GDM1 (cell line): ENCODE results near the gene USP30.
A peak's percentile ranks its signal among the peaks of the same experiment; 100 is the strongest.
"Not testable (repeated sequence)": the region's sequence is repeated elsewhere in the genome, so short reads cannot be mapped to it uniquely, and the experiment has no call there.

ENCODE experiments used
- DNase-seq: peaks from one replicate; lab custom pipeline; 2025; lab: John Stamatoyannopoulos, UW

USP30 gene, protein sequence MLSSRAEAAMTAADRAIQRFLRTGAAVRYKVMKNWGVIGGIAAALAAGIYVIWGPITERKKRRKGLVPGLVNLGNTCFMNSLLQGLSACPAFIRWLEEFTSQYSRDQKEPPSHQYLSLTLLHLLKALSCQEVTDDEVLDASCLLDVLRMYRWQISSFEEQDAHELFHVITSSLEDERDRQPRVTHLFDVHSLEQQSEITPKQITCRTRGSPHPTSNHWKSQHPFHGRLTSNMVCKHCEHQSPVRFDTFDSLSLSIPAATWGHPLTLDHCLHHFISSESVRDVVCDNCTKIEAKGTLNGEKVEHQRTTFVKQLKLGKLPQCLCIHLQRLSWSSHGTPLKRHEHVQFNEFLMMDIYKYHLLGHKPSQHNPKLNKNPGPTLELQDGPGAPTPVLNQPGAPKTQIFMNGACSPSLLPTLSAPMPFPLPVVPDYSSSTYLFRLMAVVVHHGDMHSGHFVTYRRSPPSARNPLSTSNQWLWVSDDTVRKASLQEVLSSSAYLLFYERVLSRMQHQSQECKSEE

DNA sequence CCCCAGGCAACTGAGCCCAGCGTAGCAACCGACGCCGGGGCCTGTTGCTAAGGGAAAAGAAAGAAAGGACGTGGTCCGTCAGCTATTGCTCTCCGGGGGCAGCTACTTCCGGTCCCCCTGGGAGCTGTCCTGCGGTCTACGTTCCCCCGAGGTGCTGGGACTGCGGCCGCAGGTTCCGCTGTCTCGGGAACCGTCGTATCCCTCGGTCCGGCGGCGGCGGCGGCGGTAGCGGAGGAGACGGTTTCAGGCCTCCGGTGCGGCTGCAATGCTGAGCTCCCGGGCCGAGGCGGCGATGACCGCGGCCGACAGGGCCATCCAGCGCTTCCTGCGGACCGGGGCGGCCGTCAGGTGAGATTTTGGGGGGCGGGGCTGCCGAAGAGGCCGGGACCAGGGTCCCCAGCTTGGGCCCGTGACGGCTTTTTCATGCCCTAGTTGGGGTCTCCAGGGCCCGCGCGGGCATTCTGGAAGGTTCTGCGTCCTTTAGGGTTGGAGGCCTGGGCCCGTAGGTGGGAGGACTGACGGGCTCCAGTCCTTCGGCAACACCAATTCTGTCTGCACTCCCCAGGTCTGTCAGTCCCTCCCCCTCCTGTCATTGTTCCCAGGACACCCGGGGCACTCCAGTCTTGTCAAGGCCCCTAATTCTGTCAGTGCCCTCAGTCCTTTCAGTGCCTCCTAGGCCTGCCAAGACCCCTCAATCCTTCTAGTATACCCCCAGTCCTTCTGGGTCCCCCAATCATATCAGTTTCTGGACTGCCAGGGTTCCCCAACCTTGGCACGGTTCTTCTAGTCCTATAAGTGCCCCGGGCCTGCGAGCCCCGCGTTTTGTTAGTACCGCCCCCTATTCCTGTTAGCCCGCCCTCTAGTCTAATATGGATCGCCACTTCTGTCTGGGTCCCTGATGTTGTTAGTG is at the start of gene USP30:
Gene USP30, plus strand, starts transcription at position 163 of the 910 bp plus-strand sequence. Its CDS starts 103 bp downstream, at position 266.
- DNase-seq: peak; percentile 71

DNA sequence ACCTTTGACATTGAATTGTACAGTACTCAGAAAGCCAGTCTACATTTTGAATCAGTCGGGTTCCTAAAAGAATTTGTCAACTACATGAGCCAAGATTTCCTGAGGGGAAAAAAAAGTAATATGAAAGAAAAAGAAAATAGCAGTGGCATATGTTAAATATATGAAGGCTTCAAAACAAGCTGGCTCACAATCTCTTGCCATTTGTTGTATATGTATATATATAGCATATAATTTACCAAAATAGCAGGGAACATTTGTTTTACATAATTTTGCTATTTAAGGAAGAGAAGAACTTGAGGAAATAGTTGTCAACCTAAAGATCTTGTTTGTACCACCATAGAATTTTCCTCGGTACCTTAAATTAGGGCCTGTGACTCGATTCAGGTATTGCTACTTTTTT is 48.4 kb upstream of the USP30 start:
- no peak for DNase-seq

DNA sequence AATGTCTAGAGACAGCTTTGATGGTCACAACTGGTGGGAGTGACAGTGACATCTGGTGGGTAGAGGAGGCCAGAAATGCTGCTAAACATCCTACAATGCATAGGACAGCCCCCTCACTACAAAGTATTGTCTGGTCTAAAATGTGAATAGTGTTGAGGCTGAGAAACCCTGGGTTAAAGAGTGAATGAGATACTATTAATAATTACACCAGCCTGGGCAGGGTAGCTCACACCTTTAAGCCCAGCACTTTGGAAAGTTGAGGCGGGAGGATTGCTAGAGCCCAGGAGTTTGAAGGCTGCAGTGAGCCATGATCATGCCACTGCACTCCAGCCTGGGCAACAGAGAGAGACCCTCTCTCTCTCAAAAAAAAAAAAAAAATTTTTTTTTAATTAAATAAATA is 42.6 kb upstream of the USP30 start:
- no peak for DNase-seq

DNA sequence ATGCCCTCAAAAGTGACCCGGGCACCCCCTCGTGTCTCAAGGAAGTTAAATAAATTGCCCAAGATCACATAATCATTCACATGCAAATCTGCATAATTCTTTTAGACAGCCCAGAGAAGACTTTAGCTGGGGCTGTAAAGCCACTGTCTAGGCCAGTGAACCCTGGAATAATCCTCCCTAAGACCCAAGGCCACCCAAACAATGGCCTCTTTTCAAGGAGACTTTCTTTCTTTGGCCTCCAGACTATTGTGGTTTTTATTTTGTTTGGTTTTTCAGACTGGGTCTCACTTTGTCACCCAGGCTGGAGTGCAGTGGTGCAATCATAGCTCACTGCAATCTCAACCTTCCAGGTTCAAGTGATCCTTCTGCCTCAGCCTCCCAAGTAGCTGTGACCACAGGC is 42.1 kb upstream of the USP30 start:
- no peak for DNase-seq

DNA sequence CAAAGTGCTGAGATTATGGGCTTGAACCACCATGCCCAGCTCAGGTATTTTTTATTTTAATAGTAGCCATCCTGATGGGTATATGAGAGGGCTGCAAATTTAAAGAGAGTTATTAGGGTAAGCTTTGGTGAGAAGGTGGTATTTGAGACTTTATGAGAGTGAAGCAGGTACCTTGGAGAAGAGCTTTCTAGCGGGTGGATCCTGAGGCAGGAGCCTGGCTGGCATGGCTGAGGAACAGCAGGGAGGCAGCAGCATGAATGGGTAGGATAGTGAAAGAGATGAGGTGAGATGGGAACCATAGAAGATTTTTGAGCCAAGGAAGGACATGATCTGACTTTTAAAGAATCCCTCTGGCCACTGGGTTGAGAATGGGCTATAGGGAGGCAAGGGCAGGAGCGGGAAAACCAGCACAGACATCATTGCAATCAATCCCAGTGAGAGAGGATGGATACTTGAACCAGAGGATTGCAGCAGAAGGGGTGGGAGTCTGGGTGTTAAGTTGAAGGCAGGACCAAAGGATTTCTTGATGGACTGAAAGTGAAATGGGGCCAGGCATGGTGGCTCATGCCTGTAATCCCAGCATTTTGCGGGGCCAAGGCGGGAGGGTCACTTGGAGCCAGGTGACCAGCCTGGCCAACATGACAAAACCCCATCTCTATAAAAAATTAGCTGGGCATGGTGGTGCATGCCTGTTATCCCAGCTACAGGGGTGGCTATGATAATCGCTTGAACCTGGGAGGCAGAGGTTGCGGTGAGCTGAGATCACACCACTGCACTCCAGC is 37.2 kb upstream of the USP30 start:
- DNase-seq: no peak

DNA sequence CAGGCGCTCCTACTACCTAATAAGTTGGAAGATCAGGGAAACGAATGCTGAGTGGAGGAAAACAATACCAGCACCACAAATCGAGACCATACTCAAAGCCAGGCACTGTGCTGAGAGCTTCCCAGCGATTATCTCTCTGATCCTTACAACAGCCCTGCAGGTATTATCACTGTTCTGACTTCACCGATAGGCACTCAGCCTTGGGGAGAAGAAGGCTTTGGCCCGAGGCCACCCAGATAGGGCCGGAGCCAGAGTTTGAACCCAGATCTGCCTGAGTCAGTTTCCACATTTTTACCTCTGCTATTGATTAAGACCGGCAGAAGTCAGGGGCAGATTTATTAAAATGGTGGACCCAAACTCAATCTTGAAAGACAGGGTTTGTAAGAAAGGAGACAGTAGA is 36.4 kb upstream of the USP30 start:
- DNase-seq: no peak

DNA sequence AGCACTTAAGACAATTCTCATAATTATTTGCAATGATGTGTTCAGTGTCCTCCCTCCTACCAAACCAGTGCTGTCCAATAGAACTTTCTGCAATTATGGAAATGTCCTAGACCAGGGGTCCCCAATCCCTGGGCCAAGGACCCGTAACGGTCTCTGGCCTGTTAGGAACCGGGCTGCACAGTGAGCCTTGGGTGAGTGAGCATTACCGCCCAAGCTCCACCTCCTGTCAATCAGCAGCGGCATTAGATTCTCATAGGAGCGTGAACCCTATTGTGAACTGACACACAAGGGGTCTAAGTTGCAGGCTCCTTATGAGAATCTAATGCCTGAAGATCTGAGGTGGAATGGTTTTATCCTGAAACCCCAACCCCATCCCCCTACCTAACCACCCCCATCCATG is 35.4 kb upstream of the USP30 start:
- no peak for DNase-seq

DNA sequence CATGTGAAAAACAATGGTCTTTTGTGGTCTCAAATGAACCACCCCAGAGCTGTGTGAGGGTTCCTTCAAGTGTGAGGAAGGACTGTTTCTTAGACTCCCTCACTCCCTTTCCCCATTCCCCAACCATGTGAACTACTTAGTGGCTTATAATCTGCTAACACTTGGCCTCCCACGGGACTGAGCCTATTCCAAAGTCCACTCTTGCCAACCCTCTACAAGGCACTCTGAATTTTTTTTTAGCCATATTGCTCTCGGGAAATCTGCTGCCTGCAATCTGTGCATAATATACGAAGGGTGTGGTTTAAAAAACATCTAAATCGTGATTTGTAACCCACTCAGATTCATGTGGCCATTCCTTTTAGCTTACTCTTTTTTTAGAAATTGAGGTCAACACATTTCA is 34.1 kb upstream of the USP30 start:
- no peak for DNase-seq

DNA sequence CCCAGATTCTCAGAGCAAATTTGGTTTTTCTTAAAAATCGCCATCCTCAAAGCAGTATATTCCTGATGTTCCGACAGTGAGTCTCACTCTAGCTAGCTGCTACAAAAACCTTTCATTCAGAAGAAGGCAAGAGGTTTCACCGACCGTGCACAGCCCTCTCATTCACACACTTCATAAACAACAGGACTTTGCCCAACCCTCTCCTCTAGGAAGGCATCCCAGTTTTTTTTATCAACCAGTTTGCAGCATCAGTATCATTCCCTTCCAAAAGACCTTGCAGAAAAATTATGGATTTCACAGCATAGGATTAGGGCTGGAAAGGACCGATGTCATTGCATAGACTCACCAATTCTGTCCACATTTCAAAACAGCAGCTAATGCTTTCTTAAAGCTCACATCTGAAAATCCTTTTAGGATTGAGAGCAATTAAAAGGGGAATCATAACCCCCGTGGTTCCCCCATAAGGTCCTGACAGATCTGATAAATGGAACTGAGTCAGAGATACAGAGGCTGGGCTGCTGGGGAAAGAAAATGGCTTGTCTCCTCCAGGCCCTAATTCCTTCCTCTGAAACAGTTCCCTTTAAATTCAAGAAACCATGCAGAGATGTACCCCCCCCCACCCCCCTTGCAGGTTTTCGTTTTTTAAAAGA is 32.1 kb upstream of the USP30 start:
- no peak for DNase-seq

DNA sequence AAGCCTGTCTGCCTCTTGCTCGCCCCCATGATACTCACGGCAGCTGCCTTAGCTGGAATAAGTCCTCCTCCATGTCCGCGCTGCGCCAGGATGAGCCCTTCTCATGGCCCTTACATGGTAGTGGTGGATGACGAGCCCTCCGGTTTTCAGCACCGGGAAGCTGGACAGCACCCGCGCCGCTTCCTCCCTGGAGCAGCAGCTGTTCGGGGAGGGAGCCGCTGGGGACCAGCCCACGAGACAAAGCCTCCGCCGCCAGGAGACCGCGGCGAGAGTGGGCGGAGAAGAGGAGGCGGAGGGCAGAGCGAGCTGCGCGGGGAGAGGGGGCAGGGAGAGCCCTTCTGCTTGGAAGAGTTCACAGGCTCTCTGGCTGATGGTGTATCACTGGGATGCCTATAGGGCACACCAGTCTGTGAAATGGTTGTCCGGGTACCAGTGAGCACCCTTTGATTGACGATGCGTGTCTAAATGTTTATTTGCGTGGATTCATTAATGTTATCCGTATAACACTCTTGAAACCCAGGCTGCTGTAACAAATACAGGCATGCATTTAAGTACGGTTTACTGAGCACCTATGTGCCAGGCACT is 31.5 kb upstream of the USP30 start, which contains the start of gene SVOP:
Gene SVOP, minus strand, starts transcription at position 273 of the 585 bp plus-strand sequence. Its CDS starts 200 bp downstream, at position 73.
- DNase-seq: peak; percentile 62

DNA sequence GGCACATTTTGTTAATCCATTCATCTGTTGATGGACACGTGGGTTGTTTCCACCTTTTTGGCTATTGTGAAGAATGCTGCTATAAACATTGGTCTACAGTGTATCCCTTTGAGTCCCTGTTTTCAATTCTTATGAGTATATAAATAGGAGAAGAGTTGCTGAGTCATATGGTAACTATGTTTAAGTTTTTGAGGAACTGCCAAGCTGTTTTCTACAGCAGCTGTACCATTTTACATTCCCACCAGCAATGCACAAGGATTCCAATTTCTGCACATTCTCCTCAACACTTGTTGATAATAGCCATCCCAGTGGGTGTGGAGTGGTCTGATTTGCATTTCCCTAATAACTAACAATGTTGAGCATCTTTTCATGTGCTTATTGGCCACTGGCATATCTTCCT is 24.6 kb upstream of the USP30 start:
- no peak for DNase-seq

DNA sequence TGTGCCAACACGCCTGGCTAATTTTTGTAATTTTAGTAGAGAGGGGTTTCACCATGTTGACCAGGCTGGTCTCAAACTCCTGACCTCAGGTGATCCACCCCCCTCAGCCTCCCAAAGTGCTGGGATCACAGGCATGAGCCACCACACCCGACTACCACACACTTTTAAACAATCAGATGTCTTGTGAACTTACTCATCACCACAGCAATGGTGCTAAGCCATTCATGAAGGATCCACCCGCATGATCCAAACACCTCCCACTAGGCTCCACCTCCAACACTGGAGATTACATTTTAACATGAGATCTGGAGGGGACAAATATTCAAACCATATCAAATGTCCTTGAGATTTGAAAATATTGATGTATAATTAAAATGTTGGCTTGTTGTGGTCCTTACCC is 23.8 kb upstream of the USP30 start:
- not testable (repeated sequence) for DNase-seq

DNA sequence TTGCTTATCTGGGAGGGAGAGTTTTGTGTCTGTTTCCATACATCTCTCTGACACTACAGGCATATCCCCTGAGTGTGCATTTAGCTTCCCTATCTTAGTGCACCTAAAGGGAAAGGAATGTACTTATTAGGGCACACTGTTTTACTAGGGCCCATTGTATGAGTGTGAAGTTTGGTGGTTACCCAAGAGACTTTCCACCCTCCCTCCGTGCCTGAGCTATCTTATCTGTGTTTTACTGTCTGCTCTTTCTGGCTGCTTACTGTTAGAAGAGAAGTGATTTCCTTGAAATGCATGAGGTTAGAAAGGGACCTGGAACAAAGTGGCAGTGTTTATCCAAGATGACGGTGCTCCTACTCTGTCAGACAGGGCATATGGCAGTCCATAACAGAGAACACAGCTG is 23.0 kb upstream of the USP30 start:
- DNase-seq: no peak

DNA sequence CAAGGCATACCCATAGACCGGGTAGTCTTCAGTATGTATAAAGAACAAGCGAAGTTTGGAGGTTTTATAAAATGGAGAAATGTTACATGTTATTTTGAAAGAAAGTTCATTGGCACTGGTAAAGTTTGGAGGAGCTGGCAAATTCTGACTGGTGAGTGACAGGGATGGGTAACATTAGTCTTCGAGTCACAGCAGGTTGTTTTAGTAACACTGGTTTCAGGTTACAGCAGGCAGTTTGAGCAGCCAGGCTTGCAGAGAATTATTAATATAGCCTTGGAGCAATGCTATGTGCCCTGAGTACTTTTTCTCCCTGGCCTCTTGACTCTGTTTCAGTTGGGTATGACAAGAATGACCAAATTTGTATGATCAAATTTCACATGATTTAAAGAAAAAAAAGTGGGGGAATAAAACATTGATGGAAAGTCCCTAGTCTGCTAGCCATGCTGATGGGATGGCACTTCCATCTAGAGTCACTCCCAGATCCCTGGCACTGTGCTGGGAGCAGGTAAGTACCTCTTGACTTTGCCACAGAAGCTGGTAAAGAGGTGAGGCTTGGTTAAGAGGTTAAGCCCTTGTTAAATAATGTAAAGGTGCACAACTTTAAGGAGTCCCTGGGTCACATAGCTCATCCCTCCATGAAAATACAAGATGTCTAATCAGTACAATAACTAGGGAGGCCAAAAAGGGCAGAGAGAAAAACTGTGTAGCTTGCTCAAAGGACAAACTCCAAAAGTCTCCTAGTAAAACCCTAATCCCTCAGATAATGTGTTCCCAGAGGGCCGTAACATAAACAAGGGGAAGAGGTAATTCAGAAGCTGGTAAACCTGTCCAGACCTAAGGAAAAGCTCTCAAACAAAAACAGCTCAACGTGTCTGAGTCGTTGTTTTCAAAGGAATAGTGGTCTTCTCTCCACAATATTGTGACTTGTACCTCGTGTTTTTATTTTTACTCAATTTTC is 18.9 kb upstream of the USP30 start:
- no peak for DNase-seq

DNA sequence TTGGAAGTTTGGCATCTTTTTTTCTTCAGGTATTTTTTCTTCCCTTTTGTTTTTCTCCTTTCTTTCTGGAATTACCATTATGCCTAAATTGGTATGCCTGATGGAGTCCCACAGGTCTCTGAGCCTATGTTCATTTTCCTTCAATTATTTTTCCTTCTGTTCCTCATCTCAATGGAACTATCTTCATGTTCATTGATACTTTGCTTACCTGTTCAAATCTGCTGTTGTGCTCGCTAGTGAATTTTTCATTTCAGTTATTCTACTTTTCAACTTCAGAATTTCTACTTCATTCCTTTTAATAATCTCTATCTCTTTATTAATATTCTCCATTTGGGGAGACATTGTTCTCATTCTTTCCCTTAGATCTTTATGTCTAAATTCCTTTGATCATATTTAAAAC is 15.4 kb upstream of the USP30 start:
- DNase-seq: no peak

DNA sequence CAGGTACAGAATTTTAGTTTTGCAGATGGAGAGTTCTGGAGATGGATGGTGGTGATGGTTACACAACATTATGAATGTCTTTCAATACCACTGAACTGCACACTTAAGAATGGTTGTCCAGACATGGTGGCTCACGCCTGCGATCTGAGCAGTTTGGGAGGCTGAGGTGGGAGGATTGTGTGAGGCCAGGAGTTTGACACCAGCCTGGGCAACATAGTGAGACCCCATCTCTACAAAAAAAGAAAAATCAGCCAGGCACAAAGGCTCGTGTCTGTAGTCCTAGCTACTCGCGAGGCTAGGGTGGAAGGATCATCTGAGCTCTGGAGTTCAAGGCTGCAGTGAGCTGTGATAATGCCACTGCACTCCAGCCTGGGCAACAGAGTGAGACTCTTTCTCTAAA is 8.1 kb upstream of the USP30 start:
- no peak for DNase-seq

DNA sequence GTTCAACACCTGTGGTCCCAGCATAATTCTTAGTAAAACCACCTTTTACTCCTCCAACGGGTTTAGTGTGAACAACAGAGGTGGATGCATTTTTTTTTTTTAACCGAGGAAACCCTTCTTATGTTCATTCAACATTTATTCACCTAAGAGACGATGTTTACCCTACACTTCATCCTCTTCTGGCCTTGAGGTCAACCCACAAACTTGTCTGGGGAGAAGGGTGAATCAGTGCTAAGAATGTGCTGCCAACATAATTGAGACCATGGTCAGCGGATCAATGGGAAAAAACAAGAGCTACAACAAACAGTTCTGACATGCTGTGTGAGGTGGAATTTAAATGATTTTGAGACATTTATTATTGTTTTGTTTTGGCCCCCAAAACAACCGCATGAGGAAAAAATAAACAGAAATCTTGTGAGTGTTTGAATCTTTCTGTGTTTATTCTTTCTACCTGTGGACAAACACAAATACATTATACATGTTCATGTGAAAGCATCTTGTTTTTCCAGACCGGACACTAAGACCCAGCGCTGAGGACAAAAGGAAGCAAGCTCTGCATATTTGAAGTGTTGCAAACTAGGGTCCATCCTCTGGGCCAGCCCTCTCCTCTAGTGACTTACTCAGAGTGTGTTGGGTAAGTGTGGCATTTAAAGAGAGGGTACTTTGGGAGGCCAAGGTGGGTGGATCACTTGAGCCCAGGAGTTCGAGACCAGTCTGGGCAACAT is 5.1 kb upstream of the USP30 start:
- no peak for DNase-seq

DNA sequence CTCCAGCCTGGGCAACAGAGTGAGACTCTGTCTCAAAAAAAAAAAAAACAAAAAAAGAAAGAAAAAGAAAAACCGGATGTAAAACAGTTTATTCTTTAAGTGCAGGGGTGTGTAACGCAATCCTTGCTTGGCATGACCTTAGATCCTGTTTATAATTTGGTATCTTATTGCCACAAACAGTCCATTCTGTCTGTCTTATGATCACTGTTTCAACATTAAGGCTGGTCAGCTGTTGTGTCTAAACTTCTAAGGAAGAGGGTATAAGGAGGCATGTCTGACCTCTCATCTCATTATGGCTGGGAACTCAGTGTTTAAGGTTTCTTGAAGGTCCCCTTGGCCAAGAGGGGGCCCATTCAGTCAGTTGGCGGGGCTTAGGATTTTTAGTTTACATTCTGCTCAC is 3.7 kb upstream of the USP30 start:
- DNase-seq: not testable (repeated sequence)

DNA sequence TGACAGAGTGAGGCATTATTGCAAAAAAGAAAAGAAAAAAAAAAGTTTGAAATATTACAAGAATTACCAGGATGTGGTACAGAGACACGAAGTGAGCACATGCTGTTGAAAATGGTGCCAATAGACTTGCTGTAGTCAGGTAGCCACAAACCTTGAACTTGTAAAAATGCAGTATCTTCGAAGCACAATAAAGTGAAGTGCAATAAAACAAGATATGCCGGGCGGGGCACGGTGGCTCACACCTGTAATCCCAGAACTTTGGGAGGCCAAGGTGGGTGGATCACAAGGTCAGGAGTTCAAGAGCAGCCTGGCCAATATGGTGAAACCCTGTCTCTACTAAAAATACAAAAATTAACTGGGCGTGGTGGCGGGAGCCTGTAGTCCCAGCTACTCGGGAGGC is 2.6 kb upstream of the USP30 start:
- not testable (repeated sequence) for DNase-seq
